Activated CD8-positive, alpha-beta T cell treated with anti-CD3 and anti-CD28 coated beads for 36 hours (primary cell): Measurements from ENCODE around the gene PELI3. TPM values are rescaled to one million over a fixed set of nuclear protein-coding genes. Genes with fewer than 3 reads are reported as not detected.

ENCODE experiments used
- ATAC-seq: fragments of 200-7000 bp; cut with Tn5 transposase; one replicate; pipeline ENCODE4 v1.10.0; 2021; ENCODE audit warnings: mild to moderate bottlenecking, moderate library complexity
- CTCF ChIA-PET: fragments of 350-600 bp; sonication (Branson Sonifier 250); formaldehyde crosslinking; loops from one replicate; lab custom pipeline; 2021; ENCODE audit warnings: antibody characterized with exemption; lab: Charles Lee
- POLR2A ChIA-PET: fragments of 350-600 bp; sonication (Branson Sonifier 250); formaldehyde crosslinking; loops from one replicate; lab custom pipeline; 2021; ENCODE audit warnings: antibody characterized with exemption; lab: Charles Lee
- DNase-seq: peaks from one replicate; pipeline ENCODE4 v3.0.0-alpha.2; 2020
- H3K27ac Mint-ChIP-seq: one replicate; pipeline ENCODE4 v1.8.0; 2021; ENCODE audit warnings: mild to moderate bottlenecking, mixed read lengths
- H3K27me3 Mint-ChIP-seq: one replicate; pipeline ENCODE4 v1.8.0; 2021; ENCODE audit warnings: mixed read lengths
- H3K36me3 Mint-ChIP-seq: one replicate; pipeline ENCODE4 v1.8.0; 2021; ENCODE audit warnings: low read depth, mixed read lengths
- H3K4me1 Mint-ChIP-seq: one replicate; pipeline ENCODE4 v1.8.0; 2021; ENCODE audit warnings: low read depth, mixed read lengths
- H3K4me3 Mint-ChIP-seq: one replicate; pipeline ENCODE4 v1.8.0; 2021; ENCODE audit warnings: mild to moderate bottlenecking, moderate library complexity, mixed read lengths
- H3K9me3 Mint-ChIP-seq: one replicate; pipeline ENCODE4 v1.8.0; 2021; ENCODE audit warnings: mixed read lengths
- CTCF ChIP-seq: fragments of 200-600 bp; IDR thresholded peaks from one replicate; pipeline ENCODE4 v1.8.0; 2022; ENCODE audit warnings: antibody characterized with exemption, mild to moderate bottlenecking
- intact Hi-C: fragments of 100-400 bp; cut with micrococcal nuclease; formaldehyde crosslinking; loops from one replicate; pipeline ENCODE4 v1.10.0; 2022
- total RNA-seq, 2 experiments: library from RNA; stranded (reverse); gene quantifications; one replicate each; pipeline ENCODE4 v1.2.3, GENCODE V29; 2021

Gene PELI3
- total RNA-seq, 2 experiments from 2014 or later, result 6.7 to 10.5 TPM

- TF ChIP-seq CTCF, result peak; percentile 32
- POLR2A ChIA-PET, result interaction anchor here (0.8 to 2.5 kb wide), 3 partner anchors 11 to 50 kb away, joined by 3 to 11 read pairs (median 3); partner anchors contain the start of gene DPP3
- CTCF ChIA-PET, result interaction anchor here (0.6 to 1.8 kb wide), 5 partner anchors 12 to 401 kb away, joined by 3 to 5 read pairs (median 3); no protein-coding TSS in a partner anchor
Measured at GRCh38 chr11:66491315-66491935, 24.7 kb downstream of the PELI3 start.

GRCh38 chr11:66492161-66492865 is 25.6 kb downstream of the PELI3 start:
- no peak for TF ChIP-seq CTCF
- Mint-ChIP-seq H3K27me3 (no peaks in the 10 kb centered on the region), H3K4me3 (no peak overlapping the region), H3K9me3 (no peaks in the 10 kb centered on the region), H3K36me3 (peaks cover 26% of the 10 kb centered on the region), H3K27ac (no peak overlapping the region), H3K4me1 (no peaks in the 10 kb centered on the region)
- intact Hi-C loops, result no loop called here
- CTCF ChIA-PET, result interaction anchor here (1.0 to 1.8 kb wide), 3 partner anchors 13 to 186 kb away, joined by 3 to 5 read pairs (median 5); no protein-coding TSS in a partner anchor
- POLR2A ChIA-PET, result interaction anchor here (0.6 to 2.5 kb wide), 2 partner anchors 12 to 40 kb away, joined by 3 to 11 read pairs; partner anchors contain the start of gene DPP3
- ATAC-seq (no peak), DNase-seq (no peak)

More at GRCh38 chr11:66491315-66491935, 24.7 kb downstream of the PELI3 start:
- no peak for DNase-seq
- Mint-ChIP-seq H3K27me3 (no peaks in the 10 kb centered on the region), H3K4me3 (no peak overlapping the region), H3K36me3 (peaks cover 23% of the 10 kb centered on the region), H3K4me1 (no peaks in the 10 kb centered on the region), H3K9me3 (no peaks in the 10 kb centered on the region), H3K27ac (no peak overlapping the region)
- ATAC-seq, result peak; percentile 55
- intact Hi-C loops, result no loop called here

- intact Hi-C loops, result no loop called here
- no peaks in the 10 kb centered on the region for H3K27me3 Mint-ChIP-seq
- CTCF ChIA-PET, result interaction anchor here (1.0 to 1.3 kb wide), 2 partner anchors 62 to 185 kb away, joined by 3 to 5 read pairs; no protein-coding TSS in a partner anchor
- POLR2A ChIA-PET, result interaction anchor here (0.6 to 2.5 kb wide), 2 partner anchors 13 to 39 kb away, joined by 3 to 11 read pairs; partner anchors contain the start of gene DPP3
- DNase-seq (no peak), ATAC-seq (no peak)
- no peaks in the 10 kb centered on the region for H3K9me3 Mint-ChIP-seq
- no peaks in the 10 kb centered on the region for H3K4me1 Mint-ChIP-seq
- no peak for TF ChIP-seq CTCF
- no peak overlapping the region for H3K4me3 Mint-ChIP-seq
- peaks cover 26% of the 10 kb centered on the region for H3K36me3 Mint-ChIP-seq
- no peak overlapping the region for H3K27ac Mint-ChIP-seq
Measured at GRCh38 chr11:66493130-66493529, 26.4 kb downstream of the PELI3 start.

GRCh38 chr11:66494458-66494857 is 27.8 kb downstream of the PELI3 start:
- TF ChIP-seq CTCF, result no peak

More at GRCh38 chr11:66494458-66494857, 27.8 kb downstream of the PELI3 start:
- DNase-seq (no peak), ATAC-seq (no peak)
- Mint-ChIP-seq H3K36me3 (peaks cover 25% of the 10 kb centered on the region), H3K9me3 (no peaks in the 10 kb centered on the region), H3K4me3 (no peak overlapping the region), H3K4me1 (no peaks in the 10 kb centered on the region), H3K27me3 (no peaks in the 10 kb centered on the region), H3K27ac (no peak overlapping the region)
- ChIA-PET CTCF (interaction anchor here (1.0 to 1.1 kb wide), 2 partner anchors 100 to 108 kb away, joined by 3 read pairs; no protein-coding TSS in a partner anchor), POLR2A (no interaction called here)
- intact Hi-C loops, result no loop called here
